Fibroblast of lung (primary cell): ENCODE data around the gene HTRA3.

Source experiments
- EZH2 ChIP-seq: IDR thresholded peaks from 2 replicates; pipeline ENCODE4 v1.5.1; 2012; ENCODE audit warnings: low read length, control low read depth, mild to moderate bottlenecking; ENCODE audit errors: missing control alignments
- TF ChIP-seq, protein P1 (sequence below), 2 donors: IDR thresholded peaks in 1 of 2; conservative IDR thresholded peaks in 1 of 2; 1 replicate in 1 of 2; 2 replicates in 1 of 2; pipeline ENCODE4 v1.5.1; 2011 to 2012; ENCODE audit warnings: low read length in 2 of 2, control low read depth in 1 of 2, inconsistent platforms in 1 of 2, low read depth in 1 of 2, mild to moderate bottlenecking in 1 of 2

DNA sequence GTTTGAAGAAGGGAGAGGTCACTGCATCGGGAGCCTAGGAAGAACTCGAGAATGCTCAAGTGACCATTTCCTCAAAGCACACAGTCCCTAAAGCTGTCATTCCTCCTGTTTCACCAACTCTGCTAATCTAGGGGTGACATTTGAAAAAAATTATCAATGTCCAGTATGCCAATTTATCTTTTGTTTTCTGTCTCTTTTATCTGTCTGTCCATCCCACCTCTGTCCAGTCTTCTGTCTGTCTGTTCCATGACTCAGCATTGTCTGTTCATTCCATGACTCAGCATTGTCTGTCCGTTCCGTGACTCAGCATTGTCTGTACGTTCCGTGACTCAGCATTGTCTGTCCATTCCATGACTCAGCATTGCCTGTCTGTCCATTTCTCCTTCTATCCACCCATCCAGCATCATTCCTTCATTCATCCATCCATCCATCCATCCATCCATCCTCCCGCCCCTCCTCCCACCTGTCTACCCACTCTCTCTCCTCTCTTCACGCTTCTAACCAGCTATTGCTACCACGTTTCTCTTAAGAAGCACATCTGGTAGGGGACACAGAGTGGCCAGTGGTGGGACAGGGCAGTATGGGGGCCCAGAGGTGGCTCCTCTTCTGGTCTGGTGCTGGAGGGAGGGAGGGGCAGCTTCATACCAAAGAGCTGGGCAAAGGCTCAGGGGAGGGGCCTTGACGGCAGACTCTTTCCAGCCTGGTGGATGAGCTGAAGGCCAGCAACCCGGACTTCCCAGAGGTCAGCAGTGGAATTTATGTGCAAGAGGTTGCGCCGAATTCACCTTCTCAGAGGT, 34.1 kb downstream of the HTRA3 start:
- TF ChIP-seq, protein P1, sequence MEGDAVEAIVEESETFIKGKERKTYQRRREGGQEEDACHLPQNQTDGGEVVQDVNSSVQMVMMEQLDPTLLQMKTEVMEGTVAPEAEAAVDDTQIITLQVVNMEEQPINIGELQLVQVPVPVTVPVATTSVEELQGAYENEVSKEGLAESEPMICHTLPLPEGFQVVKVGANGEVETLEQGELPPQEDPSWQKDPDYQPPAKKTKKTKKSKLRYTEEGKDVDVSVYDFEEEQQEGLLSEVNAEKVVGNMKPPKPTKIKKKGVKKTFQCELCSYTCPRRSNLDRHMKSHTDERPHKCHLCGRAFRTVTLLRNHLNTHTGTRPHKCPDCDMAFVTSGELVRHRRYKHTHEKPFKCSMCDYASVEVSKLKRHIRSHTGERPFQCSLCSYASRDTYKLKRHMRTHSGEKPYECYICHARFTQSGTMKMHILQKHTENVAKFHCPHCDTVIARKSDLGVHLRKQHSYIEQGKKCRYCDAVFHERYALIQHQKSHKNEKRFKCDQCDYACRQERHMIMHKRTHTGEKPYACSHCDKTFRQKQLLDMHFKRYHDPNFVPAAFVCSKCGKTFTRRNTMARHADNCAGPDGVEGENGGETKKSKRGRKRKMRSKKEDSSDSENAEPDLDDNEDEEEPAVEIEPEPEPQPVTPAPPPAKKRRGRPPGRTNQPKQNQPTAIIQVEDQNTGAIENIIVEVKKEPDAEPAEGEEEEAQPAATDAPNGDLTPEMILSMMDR (conservative IDR thresholded peaks at IDR 0.05 in 1 of 2, IDR thresholded peaks at IDR 0.05 in 1 of 2; ENCODE audit: low read depth in 1 of 2, low read length in 2 of 2): no peak
- TF ChIP-seq EZH2: no peak
